ENCODE data around the gene PRICKLE1. TPM values are rescaled to one million over a fixed set of nuclear protein-coding genes. Genes with fewer than 3 reads are reported as not detected.

The PRICKLE1 gene
- total RNA-seq, 2 experiments from 2014 or later = 0.19 TPM; not detected in 1

GRCh38 chr12:42631513-42631912 lies 42.0 kb upstream of the PRICKLE1 start:
- no peaks in the 10 kb centered on the region for H3K4me1 ChIP-seq (ENCODE audit: insufficient read depth, low read length, poor library complexity, severe bottlenecking)
- no peaks in the 10 kb centered on the region for H3K79me2 ChIP-seq (ENCODE audit: insufficient read depth, low read depth, low read length)
- intact Hi-C loops (cut with micrococcal nuclease; ENCODE audit: unreplicated experiment) = no loop called here
- no peaks in the 10 kb centered on the region for H4K20me1 ChIP-seq (ENCODE audit: insufficient read depth, low read length)
- ChIA-PET CTCF (ENCODE audit: unreplicated experiment) (no interaction called here), POLR2A (interaction anchor here (0.7 kb wide), 1 partner anchor 99 kb away, joined by 3 read pairs; no protein-coding TSS in a partner anchor)
- BruUV-seq (replicated peaks) = no TSS peak
- no peaks in the 10 kb centered on the region for H3K9me3 ChIP-seq (ENCODE audit: low read length)
- H3K4me3 ChIP-seq (ENCODE audit: low read depth, low read length, poor library complexity, severe bottlenecking) = no peak overlapping the region
- H3K9me2 ChIP-seq (ENCODE audit: insufficient read depth, low read length) = no peaks in the 10 kb centered on the region
- no peak overlapping the region for H3K4me2 ChIP-seq (ENCODE audit: low read length)
- no peaks in the 10 kb centered on the region for H3K36me3 ChIP-seq (ENCODE audit: insufficient read depth, low read length)
- no peak overlapping the region for H2AFZ ChIP-seq (ENCODE audit: low read length)
- H3K27ac ChIP-seq (ENCODE audit: low read depth, low read length, poor library complexity, severe bottlenecking) = no peak overlapping the region
- TF ChIP-seq EZH2phosphoT487 (IDR thresholded peaks at IDR 0.05; ENCODE audit: borderline replicate concordance, low read depth, low read length) (no peak), CTCF (conservative IDR thresholded peaks at IDR 0.05; ENCODE audit: low read length) (no peak)
- DNase-seq (ENCODE audit: low spot score) = no peak

GRCh38 chr12:42630314-42630713 lies 40.8 kb upstream of the PRICKLE1 start:
- no peaks in the 10 kb centered on the region for H4K20me1 ChIP-seq (ENCODE audit: insufficient read depth, low read length)
- no peaks in the 10 kb centered on the region for H3K9me3 ChIP-seq (ENCODE audit: low read length)
- TF ChIP-seq EZH2phosphoT487 (IDR thresholded peaks at IDR 0.05; ENCODE audit: borderline replicate concordance, low read depth, low read length) = no peak
- no peak for TF ChIP-seq CTCF (conservative IDR thresholded peaks at IDR 0.05; ENCODE audit: low read length)
- H2AFZ ChIP-seq (ENCODE audit: low read length) = no peak overlapping the region
- no peaks in the 10 kb centered on the region for H3K9me2 ChIP-seq (ENCODE audit: insufficient read depth, low read length)
- H3K4me1 ChIP-seq (ENCODE audit: insufficient read depth, low read length, poor library complexity, severe bottlenecking) = no peaks in the 10 kb centered on the region
- no peaks in the 10 kb centered on the region for H3K36me3 ChIP-seq (ENCODE audit: insufficient read depth, low read length)
- H3K27ac ChIP-seq (ENCODE audit: low read depth, low read length, poor library complexity, severe bottlenecking) = no peak overlapping the region
- intact Hi-C loops (cut with micrococcal nuclease; ENCODE audit: unreplicated experiment) = no loop called here
- no peak for DNase-seq (ENCODE audit: low spot score)
- H3K4me2 ChIP-seq (ENCODE audit: low read length) = no peak overlapping the region
- CTCF ChIA-PET (ENCODE audit: unreplicated experiment) = no interaction called here
- H3K79me2 ChIP-seq (ENCODE audit: insufficient read depth, low read depth, low read length) = no peaks in the 10 kb centered on the region
- no TSS peak for BruUV-seq (replicated peaks)
- POLR2A ChIA-PET = interaction anchor here (0.7 to 0.8 kb wide), 2 partner anchors 31 to 339 kb away, joined by 3 read pairs; no protein-coding TSS in a partner anchor
- no peak overlapping the region for H3K4me3 ChIP-seq (ENCODE audit: low read depth, low read length, poor library complexity, severe bottlenecking)

GRCh38 chr12:42627151-42627550 lies 37.6 kb upstream of the PRICKLE1 start:
- no peaks in the 10 kb centered on the region for H4K20me1 ChIP-seq (ENCODE audit: insufficient read depth, low read length)
- H3K79me2 ChIP-seq (ENCODE audit: insufficient read depth, low read depth, low read length) = no peaks in the 10 kb centered on the region
- H3K4me1 ChIP-seq (ENCODE audit: insufficient read depth, low read length, poor library complexity, severe bottlenecking) = no peaks in the 10 kb centered on the region
- no peak for DNase-seq (ENCODE audit: low spot score)
- TF ChIP-seq CTCF (conservative IDR thresholded peaks at IDR 0.05; ENCODE audit: low read length) = no peak
- TF ChIP-seq EZH2phosphoT487 (IDR thresholded peaks at IDR 0.05; ENCODE audit: borderline replicate concordance, low read depth, low read length) = no peak
- no peaks in the 10 kb centered on the region for H3K9me2 ChIP-seq (ENCODE audit: insufficient read depth, low read length)
- H3K4me2 ChIP-seq (ENCODE audit: low read length) = no peak overlapping the region
- no peak overlapping the region for H3K27ac ChIP-seq (ENCODE audit: low read depth, low read length, poor library complexity, severe bottlenecking)
- ChIA-PET POLR2A (no interaction called here), CTCF (ENCODE audit: unreplicated experiment) (no interaction called here)
- no peak overlapping the region for H3K4me3 ChIP-seq (ENCODE audit: low read depth, low read length, poor library complexity, severe bottlenecking)
- no peak overlapping the region for H2AFZ ChIP-seq (ENCODE audit: low read length)
- intact Hi-C loops (cut with micrococcal nuclease; ENCODE audit: unreplicated experiment) = no loop called here
- H3K36me3 ChIP-seq (ENCODE audit: insufficient read depth, low read length) = no peaks in the 10 kb centered on the region
- H3K9me3 ChIP-seq (ENCODE audit: low read length) = no peaks in the 10 kb centered on the region
- no TSS peak for BruUV-seq (replicated peaks)
